Liver (tissue), 9 donors: ENCODE measurements around the gene BBS4. TPM values are rescaled to one million over a fixed set of nuclear protein-coding genes. Genes with fewer than 3 reads are reported as not detected.

ENCODE experiments used
- DNase-seq: peaks from one replicate; pipeline ENCODE4 v3.0.0-alpha.2; 2017; ENCODE audit warnings: low spot score
- H3K27ac ChIP-seq, 2 donors: one replicate each; pipeline ENCODE4 v1.7.0; 2013; ENCODE audit warnings: inconsistent platforms in 2 of 2, low read length in 2 of 2, control low read depth in 1 of 2, low read depth in 1 of 2, mild to moderate bottlenecking in 1 of 2
- H3K27me3 ChIP-seq, 4 donors: one replicate each; pipeline versions ENCODE4 v1.6.1 to v1.7.0; 2013; ENCODE audit warnings: low read length in 3 of 4, inconsistent platforms in 1 of 4, mild to moderate bottlenecking in 1 of 4, moderate library complexity in 1 of 4; ENCODE audit not compliant: control insufficient read depth in 4 of 4, insufficient read depth in 4 of 4
- H3K36me3 ChIP-seq, 4 donors: one replicate each; pipeline versions ENCODE4 v1.6.1 to v1.7.0; 2013; ENCODE audit warnings: low read length in 3 of 4, mild to moderate bottlenecking in 3 of 4, low read depth in 1 of 4, moderate library complexity in 1 of 4; ENCODE audit not compliant: control insufficient read depth in 4 of 4, insufficient read depth in 3 of 4
- H3K4me1 ChIP-seq, 4 donors: one replicate each; pipeline versions ENCODE4 v1.6.1 to v1.7.0; 2013; ENCODE audit warnings: low read length in 3 of 4, mild to moderate bottlenecking in 3 of 4, moderate library complexity in 1 of 4; ENCODE audit not compliant: control insufficient read depth in 4 of 4, insufficient read depth in 4 of 4
- H3K4me3 ChIP-seq, 3 donors: one replicate each; pipeline versions ENCODE4 v1.6.1 to v1.7.0; 2013; ENCODE audit warnings: low read length in 3 of 3, control low read depth in 1 of 3, low read depth in 1 of 3, mild to moderate bottlenecking in 1 of 3
- H3K9ac ChIP-seq, 2 donors: one replicate each; pipeline ENCODE4 v1.7.0; 2013; ENCODE audit warnings: low read length in 2 of 2, mild to moderate bottlenecking in 2 of 2, moderate library complexity in 2 of 2, control low read depth in 1 of 2, low read depth in 1 of 2
- H3K9me3 ChIP-seq, 4 donors: one replicate each; pipeline versions ENCODE4 v1.6.1 to v1.7.0; 2013; ENCODE audit warnings: low read length in 3 of 4; ENCODE audit not compliant: control insufficient read depth in 4 of 4
- EGR1 ChIP-seq, 2 donors: IDR thresholded peaks; 2 replicates each; pipeline ENCODE4 v1.6.1; 2016 to 2018; ENCODE audit warnings: antibody characterized with exemption in 2 of 2, low read depth in 2 of 2
- FOXA1 ChIP-seq: IDR thresholded peaks from 2 replicates; pipeline ENCODE4 v1.6.1; 2016; ENCODE audit warnings: antibody characterized with exemption
- GABPA ChIP-seq, 2 donors: IDR thresholded peaks in 1 of 2; conservative IDR thresholded peaks in 1 of 2; 2 replicates each; pipeline ENCODE4 v1.6.1; 2016; ENCODE audit warnings: antibody characterized with exemption in 2 of 2, mild to moderate bottlenecking in 1 of 2, moderate library complexity in 1 of 2
- HNF4A ChIP-seq, 2 donors: conservative IDR thresholded peaks; 2 replicates each; pipeline ENCODE4 v1.6.1; 2016; ENCODE audit warnings: antibody characterized with exemption in 2 of 2, mild to moderate bottlenecking in 2 of 2
- HNF4G ChIP-seq: IDR thresholded peaks from 2 replicates; pipeline ENCODE4 v1.6.1; 2016; ENCODE audit warnings: antibody characterized with exemption
- JUND ChIP-seq, 2 donors: IDR thresholded peaks; 2 replicates each; pipeline ENCODE4 v1.6.1; 2016; ENCODE audit warnings: antibody characterized with exemption in 2 of 2
- NR2F2 ChIP-seq: IDR thresholded peaks from 2 replicates; pipeline ENCODE4 v1.6.1; 2016; ENCODE audit warnings: antibody characterized with exemption
- RAD21 ChIP-seq, 2 donors: IDR thresholded peaks; 2 replicates each; pipeline ENCODE4 v1.6.1; 2016; ENCODE audit warnings: antibody characterized with exemption in 2 of 2, mild to moderate bottlenecking in 2 of 2
- RXRA ChIP-seq, 2 donors: IDR thresholded peaks; 2 replicates each; pipeline ENCODE4 v1.6.1; 2017 to 2018; ENCODE audit warnings: antibody characterized with exemption in 2 of 2, mild to moderate bottlenecking in 1 of 2
- SP1 ChIP-seq: IDR thresholded peaks from 2 replicates; pipeline ENCODE4 v1.6.1; 2018; ENCODE audit warnings: antibody characterized with exemption, mild to moderate bottlenecking
- TAF1 ChIP-seq: conservative IDR thresholded peaks from 2 replicates; pipeline ENCODE4 v1.6.1; 2016; ENCODE audit warnings: antibody characterized with exemption, mild to moderate bottlenecking
- YY1 ChIP-seq: IDR thresholded peaks from 2 replicates; pipeline ENCODE4 v1.6.1; 2016; ENCODE audit warnings: antibody characterized with exemption, mild to moderate bottlenecking
- ZBTB33 ChIP-seq: IDR thresholded peaks from 2 replicates; pipeline ENCODE4 v1.6.1; 2016; ENCODE audit warnings: antibody characterized with exemption
- WGBS: extraction: QIAGEN DNeasy Blood & Tissue Kit; methylation state at CpG from one replicate; pipeline ENCODE4 v1.1.7; 2013; 5-methylcytosine and 5-hydroxymethylcytosine counted together
- polyA plus RNA-seq, 2 donors: library from polyadenylated mRNA; stranded (reverse) in 1 of 2; unstranded in 1 of 2; fragments of 200-250 nt in 1 of 2; fragments of >200 nt in 1 of 2; fragmentation: Nextera tagmentation in 1 of 2; extraction: Ambion mirVana in 1 of 2; gene quantifications; one replicate each; pipeline versions ENCODE4 v1.2.1 to v1.2.3, GENCODE V29; 2013 to 2015
- total RNA-seq, 2 donors: library from RNA; depleted of rRNA; stranded (reverse); fragments of >200 nt; gene quantifications; one replicate each; pipeline ENCODE4 v1.2.3, GENCODE V29; 2014
- TF ChIP-seq, protein P1 (sequence below): fragments of 150-350 bp; IDR thresholded peaks from 2 replicates; pipeline ENCODE4 v1.5.1; 2017; ENCODE audit warnings: improper control_type of control experiment, low read depth, low read length; ENCODE audit not compliant: missing input control
- TF ChIP-seq, protein P2 (sequence below): IDR thresholded peaks from 2 replicates; pipeline ENCODE4 v1.6.1; 2016; ENCODE audit warnings: antibody characterized with exemption
- TF ChIP-seq, protein P3 (sequence below): IDR thresholded peaks from 2 replicates; pipeline ENCODE4 v1.6.1; 2016; ENCODE audit warnings: antibody characterized with exemption, mild to moderate bottlenecking
- TF ChIP-seq, protein P4 (sequence below): IDR thresholded peaks from 2 replicates; pipeline ENCODE4 v1.6.1; 2016; ENCODE audit warnings: antibody characterized with exemption
- donor health status: healthy.
- donor health status: healthy.
- donor health status: healthy.
- donor health status: healthy.
- donor health status: healthy.

The BBS4 gene
- total and polyA plus RNA-seq, 4 donors, result 4.8 to 16.0 (median 8.3) TPM

DNA sequence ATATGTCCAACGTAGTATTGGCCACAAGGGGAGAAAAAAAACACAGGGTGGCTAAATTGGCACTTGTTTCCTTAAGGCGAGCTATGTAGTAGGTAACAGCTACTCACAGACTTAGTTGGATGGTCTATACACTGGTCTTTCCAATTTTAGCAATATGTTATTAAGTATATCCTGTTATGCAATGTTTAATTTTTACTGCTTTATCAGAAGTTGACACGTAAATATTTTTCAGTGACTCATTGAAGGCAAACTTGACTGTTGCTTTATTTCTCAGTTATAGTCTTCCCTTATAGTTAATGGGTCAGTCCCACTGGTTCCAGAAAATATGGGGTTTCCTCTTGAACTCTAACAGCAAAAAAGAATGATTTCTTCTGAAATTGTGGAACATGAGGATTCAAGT, 51.1 kb downstream of the BBS4 start:
- Histone ChIP-seq H3K27me3 (no peaks in the 10 kb centered on the region), H3K4me3 (no peak overlapping the region), H3K4me1 (no peaks in the 10 kb centered on the region), H3K27ac (no peak overlapping the region), H3K9ac (no peak overlapping the region), H3K9me3 (no peaks in the 10 kb centered on the region), H3K36me3 (peaks cover 0 to 42% (median 22%) of the 10 kb centered on the region in 4 donors)
- 92% methylated on average over 3 of the region's 3 CpGs for WGBS
- no peak for TF ChIP-seq ZBTB33
- no peak for DNase-seq

- H3K9ac ChIP-seq, result no peak overlapping the region
- no peaks in the 10 kb centered on the region for H3K4me1 ChIP-seq
- WGBS, result 100% methylated on average over 1 of the region's 1 CpG
- TF ChIP-seq TAF1 (no peak), ZBTB33 (no peak), HNF4G (no peak), RAD21 (IDR thresholded peaks at IDR 0.05) (no peak), RXRA (IDR thresholded peaks at IDR 0.05) (no peak), YY1 (no peak), JUND (IDR thresholded peaks at IDR 0.05) (no peak), EGR1 (IDR thresholded peaks at IDR 0.05; ENCODE audit: low read depth in 2 of 2) (no peak), HNF4A (conservative IDR thresholded peaks at IDR 0.05) (no peak), NR2F2 (no peak), GABPA (IDR thresholded peaks at IDR 0.05 in 1 of 2, conservative IDR thresholded peaks at IDR 0.05 in 1 of 2) (no peak), FOXA1 (no peak), SP1 (no peak)
- TF ChIP-seq, protein P1, sequence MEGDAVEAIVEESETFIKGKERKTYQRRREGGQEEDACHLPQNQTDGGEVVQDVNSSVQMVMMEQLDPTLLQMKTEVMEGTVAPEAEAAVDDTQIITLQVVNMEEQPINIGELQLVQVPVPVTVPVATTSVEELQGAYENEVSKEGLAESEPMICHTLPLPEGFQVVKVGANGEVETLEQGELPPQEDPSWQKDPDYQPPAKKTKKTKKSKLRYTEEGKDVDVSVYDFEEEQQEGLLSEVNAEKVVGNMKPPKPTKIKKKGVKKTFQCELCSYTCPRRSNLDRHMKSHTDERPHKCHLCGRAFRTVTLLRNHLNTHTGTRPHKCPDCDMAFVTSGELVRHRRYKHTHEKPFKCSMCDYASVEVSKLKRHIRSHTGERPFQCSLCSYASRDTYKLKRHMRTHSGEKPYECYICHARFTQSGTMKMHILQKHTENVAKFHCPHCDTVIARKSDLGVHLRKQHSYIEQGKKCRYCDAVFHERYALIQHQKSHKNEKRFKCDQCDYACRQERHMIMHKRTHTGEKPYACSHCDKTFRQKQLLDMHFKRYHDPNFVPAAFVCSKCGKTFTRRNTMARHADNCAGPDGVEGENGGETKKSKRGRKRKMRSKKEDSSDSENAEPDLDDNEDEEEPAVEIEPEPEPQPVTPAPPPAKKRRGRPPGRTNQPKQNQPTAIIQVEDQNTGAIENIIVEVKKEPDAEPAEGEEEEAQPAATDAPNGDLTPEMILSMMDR, result no peak
- TF ChIP-seq, protein P2, sequence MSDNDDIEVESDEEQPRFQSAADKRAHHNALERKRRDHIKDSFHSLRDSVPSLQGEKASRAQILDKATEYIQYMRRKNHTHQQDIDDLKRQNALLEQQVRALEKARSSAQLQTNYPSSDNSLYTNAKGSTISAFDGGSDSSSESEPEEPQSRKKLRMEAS, result no peak
- TF ChIP-seq, protein P3, sequence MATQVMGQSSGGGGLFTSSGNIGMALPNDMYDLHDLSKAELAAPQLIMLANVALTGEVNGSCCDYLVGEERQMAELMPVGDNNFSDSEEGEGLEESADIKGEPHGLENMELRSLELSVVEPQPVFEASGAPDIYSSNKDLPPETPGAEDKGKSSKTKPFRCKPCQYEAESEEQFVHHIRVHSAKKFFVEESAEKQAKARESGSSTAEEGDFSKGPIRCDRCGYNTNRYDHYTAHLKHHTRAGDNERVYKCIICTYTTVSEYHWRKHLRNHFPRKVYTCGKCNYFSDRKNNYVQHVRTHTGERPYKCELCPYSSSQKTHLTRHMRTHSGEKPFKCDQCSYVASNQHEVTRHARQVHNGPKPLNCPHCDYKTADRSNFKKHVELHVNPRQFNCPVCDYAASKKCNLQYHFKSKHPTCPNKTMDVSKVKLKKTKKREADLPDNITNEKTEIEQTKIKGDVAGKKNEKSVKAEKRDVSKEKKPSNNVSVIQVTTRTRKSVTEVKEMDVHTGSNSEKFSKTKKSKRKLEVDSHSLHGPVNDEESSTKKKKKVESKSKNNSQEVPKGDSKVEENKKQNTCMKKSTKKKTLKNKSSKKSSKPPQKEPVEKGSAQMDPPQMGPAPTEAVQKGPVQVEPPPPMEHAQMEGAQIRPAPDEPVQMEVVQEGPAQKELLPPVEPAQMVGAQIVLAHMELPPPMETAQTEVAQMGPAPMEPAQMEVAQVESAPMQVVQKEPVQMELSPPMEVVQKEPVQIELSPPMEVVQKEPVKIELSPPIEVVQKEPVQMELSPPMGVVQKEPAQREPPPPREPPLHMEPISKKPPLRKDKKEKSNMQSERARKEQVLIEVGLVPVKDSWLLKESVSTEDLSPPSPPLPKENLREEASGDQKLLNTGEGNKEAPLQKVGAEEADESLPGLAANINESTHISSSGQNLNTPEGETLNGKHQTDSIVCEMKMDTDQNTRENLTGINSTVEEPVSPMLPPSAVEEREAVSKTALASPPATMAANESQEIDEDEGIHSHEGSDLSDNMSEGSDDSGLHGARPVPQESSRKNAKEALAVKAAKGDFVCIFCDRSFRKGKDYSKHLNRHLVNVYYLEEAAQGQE, result no peak
- TF ChIP-seq, protein P4, sequence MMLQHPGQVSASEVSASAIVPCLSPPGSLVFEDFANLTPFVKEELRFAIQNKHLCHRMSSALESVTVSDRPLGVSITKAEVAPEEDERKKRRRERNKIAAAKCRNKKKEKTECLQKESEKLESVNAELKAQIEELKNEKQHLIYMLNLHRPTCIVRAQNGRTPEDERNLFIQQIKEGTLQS, result no peak
- no peak overlapping the region for H3K4me3 ChIP-seq
- peaks cover 0 to 40% (median 22%) of the 10 kb centered on the region in 4 donors for H3K36me3 ChIP-seq
- H3K27me3 ChIP-seq, result no peaks in the 10 kb centered on the region
- no peak for DNase-seq
- no peaks in the 10 kb centered on the region for H3K9me3 ChIP-seq
- no peak overlapping the region for H3K27ac ChIP-seq
Measured at GRCh38 chr15:72737723-72738122, 51.7 kb downstream of the BBS4 start.
